K562 (cell line): Measurements from ENCODE around the gene ZBTB39. TPM values are rescaled to one million over a fixed set of nuclear protein-coding genes. Genes with fewer than 3 reads are reported as not detected.

Experiments used
- ADNP ChIP-seq: fragments of 200-800 bp; sonication (Bioruptor generic); IDR thresholded peaks from 2 replicates; pipeline ENCODE4 v1.6.1; 2016; ENCODE audit warnings: missing genetic modification characterization, missing compliant biosample characterization
- AFF1 ChIP-seq, 2 experiments: fragments of 450-650 bp; IDR thresholded peaks; 2 replicates each; pipeline ENCODE4 v1.6.1; 2018; ENCODE audit warnings: mild to moderate bottlenecking in 2 of 2, low read depth in 1 of 2; ENCODE audit not compliant: partially characterized antibody in 2 of 2
- ETV1 ChIP-seq: fragments of 450-650 bp; conservative IDR thresholded peaks from 2 replicates; pipeline ENCODE4 v1.6.1; 2016; ENCODE audit warnings: missing genetic modification characterization, control low read depth, low read depth, missing compliant biosample characterization
- KDM1A ChIP-seq, 2 experiments: fragments of 450-650 bp; IDR thresholded peaks; 2 replicates each; pipeline ENCODE4 v1.6.1; 2016; ENCODE audit warnings: mild to moderate bottlenecking in 2 of 2
- MTA3 ChIP-seq: fragments of 450-650 bp; formaldehyde crosslinking; IDR thresholded peaks from 2 replicates; pipeline ENCODE4 v1.6.1; 2017; ENCODE audit warnings: mild to moderate bottlenecking, borderline replicate concordance
- NEUROD1 ChIP-seq: fragments of 150-350 bp; IDR thresholded peaks from 2 replicates; pipeline ENCODE4 v1.6.1; 2014; ENCODE audit warnings: borderline replicate concordance, low read length, low read depth; ENCODE audit not compliant: partially characterized antibody
- NFE2 ChIP-seq: IDR thresholded peaks from 2 replicates; pipeline ENCODE4 v1.6.1; 2014; ENCODE audit warnings: antibody characterized with exemption, low read depth
- NFIC ChIP-seq: fragments of 450-650 bp; IDR thresholded peaks from 2 replicates; pipeline ENCODE4 v1.6.1; 2017; ENCODE audit warnings: mild to moderate bottlenecking, inconsistent platforms
- RNF2 ChIP-seq: sonication (generic); IDR thresholded peaks from 2 replicates; pipeline ENCODE4 v1.6.1; 2016
- SP2 ChIP-seq: IDR thresholded peaks from 2 replicates; pipeline ENCODE4 v1.6.1; 2011; ENCODE audit warnings: mild to moderate bottlenecking, low read depth, low read length, moderate library complexity; ENCODE audit not compliant: poor library complexity, severe bottlenecking; ENCODE audit errors: extremely low read depth
- TARDBP ChIP-seq: fragments of 450-650 bp; IDR thresholded peaks from 2 replicates; pipeline ENCODE4 v1.6.1; 2016
- TGIF2 ChIP-seq: sonication (generic); formaldehyde crosslinking; IDR thresholded peaks from 2 replicates; pipeline ENCODE4 v1.8.1; 2022; ENCODE audit warnings: mild to moderate bottlenecking, missing genetic modification reagents, moderate library complexity
- U2AF1 ChIP-seq: fragments of 200-400 bp; formaldehyde crosslinking; optimal IDR thresholded peaks from 2 replicates; pipeline ENCODE3; 2017; ENCODE audit warnings: mild to moderate bottlenecking, low read depth, low read length, moderate library complexity
- XRCC3 ChIP-seq: fragments of 450-650 bp; IDR thresholded peaks from 2 replicates; pipeline ENCODE4 v1.6.1; 2017; ENCODE audit warnings: mild to moderate bottlenecking, moderate library complexity
- ZBTB26 ChIP-seq: fragments of 450-650 bp; formaldehyde crosslinking; IDR thresholded peaks from 2 replicates; pipeline ENCODE4 v1.4.0; 2022; ENCODE audit warnings: missing genetic modification characterization
- ZBTB34 ChIP-seq: fragments of 250-450 bp; sonication (Bioruptor Pico); IDR thresholded peaks from 2 replicates; pipeline ENCODE4 v1.8.0; 2021; ENCODE audit warnings: mild to moderate bottlenecking, moderate library complexity
- ZNF696 ChIP-seq: fragments of 250-450 bp; sonication (Bioruptor Pico); conservative IDR thresholded peaks from 2 replicates; pipeline ENCODE4 v1.4.0; 2020; ENCODE audit warnings: mild to moderate bottlenecking, moderate library complexity
- ZNF717 ChIP-seq: fragments of 250-450 bp; sonication (Bioruptor Pico); IDR thresholded peaks from 2 replicates; pipeline ENCODE4 v1.5.0; 2021
- ZNF766 ChIP-seq: fragments of 200-800 bp; sonication (Bioruptor generic); conservative IDR thresholded peaks from 2 replicates; pipeline ENCODE4 v1.6.1; 2016; ENCODE audit warnings: missing genetic modification characterization, missing compliant biosample characterization
- ZNF778 ChIP-seq: fragments of 450-650 bp; formaldehyde crosslinking; IDR thresholded peaks from 2 replicates; pipeline ENCODE4 v1.4.0; 2020; ENCODE audit warnings: mild to moderate bottlenecking, moderate library complexity
- polyA plus RNA-seq, 8 experiments: library from polyadenylated mRNA; depleted of rRNA in 4 of 8; stranded (reverse) in 5 of 8; unstranded in 3 of 8; fragments of >200 nt; fragmentation: Nextera tagmentation in 2 of 8; fragmentation: Illumina TruSeq in 1 of 8; extraction: Ambion mirVana in 2 of 8; extraction: Trizol in 1 of 8; gene quantifications; 2 replicates each; pipeline versions ENCODE4 v1.2.1 to v1.2.3, GENCODE V29; 2011 to 2014; ENCODE audit warnings: inconsistent platforms in 1 of 8, missing spikeins in 1 of 8
- total RNA-seq, 7 experiments: library from RNA; depleted of rRNA in 6 of 7; stranded (reverse); fragments of >200 nt in 6 of 7; fragmentation: Illumina TruSeq in 2 of 7; extraction: Trizol in 2 of 7; gene quantifications; 2 replicates each; pipeline versions ENCODE4 v1.2.1 to v1.2.3, GENCODE V29; 2011 to 2021; ENCODE audit warnings: low replicate concordance in 1 of 7
- TF ChIP-seq, protein P1 (sequence below), 2 experiments: IDR thresholded peaks; 2 replicates each; pipeline ENCODE4 v1.6.1; 2011; ENCODE audit warnings: borderline replicate concordance in 1 of 2, control low read depth in 1 of 2, low read depth in 1 of 2, low read length in 1 of 2, mild to moderate bottlenecking in 1 of 2, mixed read lengths in 1 of 2, moderate library complexity in 1 of 2; ENCODE audit not compliant: insufficient read depth in 1 of 2, insufficient read length in 1 of 2, poor library complexity in 1 of 2, severe bottlenecking in 1 of 2; ENCODE audit errors: extremely low read depth in 1 of 2

Gene ZBTB39
- total and polyA plus RNA-seq, 9 of the 15 experiments (the other 6 are each of a cell fraction or from before 2014, with no cell fraction given), result 3.3 to 13.3 (median 8.6) TPM

GRCh38 chr12:56988207-56988739 is 18.1 kb downstream of the ZBTB39 start (continued):
- TF ChIP-seq ZBTB34 (CRISPR knock-in tag) (no peak), ADNP (peak; percentile 96), TGIF2 (no peak), TARDBP (peak; percentile 95), ZNF717 (no peak), KDM1A (IDR thresholded peaks at IDR 0.05) (peak; percentile 100), ZNF766 (peak; percentile 83), SP2 (no peak), RNF2 (peak; percentile 99), NEUROD1 (peak; percentile 89), NFE2 (peak; percentile 52; the same call in 1 of the 2 replicates), ZNF778 (CRISPR knock-in tag) (no peak), ZBTB26 (CRISPR knock-in tag) (peak; percentile 40; the same call in 1 of the 2 replicates), AFF1 (IDR thresholded peaks at IDR 0.05; ENCODE audit: low read depth in 1 of 2, partially characterized antibody in 2 of 2) (peak; percentile 58 to 97), U2AF1 (no peak), NFIC (peak; percentile 95), ZNF696 (CRISPR knock-in tag) (no peak), XRCC3 (no peak; the same call in 1 of the 2 replicates), MTA3 (peak; percentile 86; the same call in 1 of the 2 replicates), ETV1 (peak; percentile 96)
- TF ChIP-seq, protein P1, sequence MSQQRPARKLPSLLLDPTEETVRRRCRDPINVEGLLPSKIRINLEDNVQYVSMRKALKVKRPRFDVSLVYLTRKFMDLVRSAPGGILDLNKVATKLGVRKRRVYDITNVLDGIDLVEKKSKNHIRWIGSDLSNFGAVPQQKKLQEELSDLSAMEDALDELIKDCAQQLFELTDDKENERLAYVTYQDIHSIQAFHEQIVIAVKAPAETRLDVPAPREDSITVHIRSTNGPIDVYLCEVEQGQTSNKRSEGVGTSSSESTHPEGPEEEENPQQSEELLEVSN (IDR thresholded peaks at IDR 0.05; ENCODE audit: borderline replicate concordance in 1 of 2, extremely low read depth in 1 of 2, insufficient read depth in 1 of 2, insufficient read length in 1 of 2, low read depth in 1 of 2, low read length in 1 of 2, poor library complexity in 1 of 2, severe bottlenecking in 1 of 2), result peak in 1 of 2 experiments; percentile 51
